Tibial nerve (tissue), 4 donors: Measurements from ENCODE around the gene CHL1. TPM values are rescaled to one million over a fixed set of nuclear protein-coding genes. Genes with fewer than 3 reads are reported as not detected.

ENCODE experiments used
- DNase-seq, 2 donors: peaks; one replicate each; pipeline ENCODE4 v3.0.0-alpha.2; 2019; ENCODE audit warnings: low spot score in 2 of 2
- H3K27ac ChIP-seq, 4 donors: fragments of 200-600 bp; sonication (generic) in 3 of 4; one replicate each; pipeline ENCODE4 v1.5.1; 2017 to 2019; ENCODE audit warnings: mild to moderate bottlenecking in 1 of 4
- H3K27me3 ChIP-seq, 2 donors: fragments of 200-600 bp; sonication (generic) in 1 of 2; one replicate each; pipeline versions ENCODE4 v1.5.1 to v1.6.0; 2017 to 2019
- H3K36me3 ChIP-seq, 3 donors: fragments of 200-600 bp; sonication (generic); one replicate each; pipeline ENCODE4 v1.5.1; 2018 to 2019
- H3K4me1 ChIP-seq, 4 donors: fragments of 200-600 bp; sonication (generic) in 3 of 4; one replicate each; pipeline ENCODE4 v1.5.1; 2017 to 2019
- H3K4me3 ChIP-seq, 4 donors: fragments of 200-600 bp; sonication (generic) in 3 of 4; one replicate each; pipeline ENCODE4 v1.5.1; 2017 to 2019; ENCODE audit warnings: mild to moderate bottlenecking in 1 of 4, moderate library complexity in 1 of 4
- H3K9me3 ChIP-seq, 4 donors: fragments of 200-600 bp; sonication (generic) in 3 of 4; one replicate each; pipeline ENCODE4 v1.5.1; 2017 to 2019
- CTCF ChIP-seq, 5 experiments: fragments of 200-600 bp in 3 of 5; fragments of 450-650 bp in 2 of 5; sonication (generic) in 3 of 5; IDR thresholded peaks; one replicate each; pipeline ENCODE4 v1.5.1; 2016 to 2019; ENCODE audit warnings: antibody characterized with exemption in 5 of 5, mild to moderate bottlenecking in 3 of 5, moderate library complexity in 2 of 5
- EP300 ChIP-seq, 2 donors: sonication (generic); formaldehyde crosslinking; IDR thresholded peaks; one replicate each; pipeline ENCODE4 v1.6.1; 2017; ENCODE audit warnings: antibody characterized with exemption in 2 of 2, mild to moderate bottlenecking in 1 of 2
- POLR2A ChIP-seq, 2 donors: fragments of 450-650 bp; IDR thresholded peaks; one replicate each; pipeline ENCODE4 v1.6.1; 2017; ENCODE audit warnings: antibody characterized with exemption in 2 of 2, mild to moderate bottlenecking in 2 of 2, moderate library complexity in 2 of 2
- WGBS, 2 donors: methylation state at CpG; one replicate each; pipeline ENCODE4 v1.1.5; 2018; 5-methylcytosine and 5-hydroxymethylcytosine counted together
- total RNA-seq, 4 donors: library from RNA; depleted of rRNA; stranded (reverse); fragments of >200 nt; gene quantifications; one replicate each; pipeline ENCODE4 v1.1.0, GENCODE V29; 2016

Gene CHL1
- total RNA-seq, 4 donors from 2014 or later, result 156 to 290 (median 235) TPM

DNA sequence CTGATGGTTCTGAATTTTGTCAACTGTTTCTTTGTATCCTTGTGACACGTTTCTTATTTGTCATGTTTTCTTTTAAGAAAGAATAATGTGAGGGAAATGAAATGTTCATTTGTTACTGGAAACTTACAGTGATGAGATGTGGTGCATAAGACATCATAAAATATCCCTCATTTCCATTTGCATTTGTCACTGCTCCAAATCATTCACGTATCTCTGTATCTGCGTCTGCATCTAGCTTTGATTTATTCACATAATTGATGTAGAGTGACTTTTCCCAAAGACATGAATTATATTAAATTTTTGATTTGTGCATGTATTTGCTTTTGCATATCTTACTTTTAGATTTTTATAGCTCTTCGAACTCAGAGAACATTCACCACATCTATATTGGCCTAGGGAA, 66.8 kb downstream of the CHL1 start:
- 60 to 67% methylated on average over 4 of the region's 4 CpGs for WGBS, 2 donors
- Histone ChIP-seq H3K9me3 (no peaks in the 10 kb centered on the region), H3K27ac (peak overlapping the region in 2 of 4 donors; percentile 62 to 79), H3K27me3 (no peaks in the 10 kb centered on the region), H3K4me1 (peaks cover 0 to 22% (median 8%) of the 10 kb centered on the region in 4 donors), H3K4me3 (no peak overlapping the region), H3K36me3 (no peaks in the 10 kb centered on the region)
- no peak for DNase-seq
- TF ChIP-seq POLR2A (IDR thresholded peaks at IDR 0.05) (no peak), CTCF (IDR thresholded peaks at IDR 0.05) (no peak), EP300 (IDR thresholded peaks at IDR 0.05) (no peak)

GRCh38 chr3:264394-265156, 68.0 kb downstream of the CHL1 start:
- peaks cover 0 to 22% (median 8%) of the 10 kb centered on the region in 4 donors for H3K4me1 ChIP-seq
- H3K4me3 ChIP-seq, result no peak overlapping the region
- WGBS, 2 donors, result 47 to 56% methylated on average over 9 of the region's 9 CpGs
- DNase-seq, result no peak
- peak overlapping the region in 3 of 4 donors; percentile 8 to 79 (median 65) for H3K27ac ChIP-seq
- TF ChIP-seq POLR2A (IDR thresholded peaks at IDR 0.05) (no peak), CTCF (IDR thresholded peaks at IDR 0.05) (no peak), EP300 (IDR thresholded peaks at IDR 0.05) (peak; percentile 49 to 76)
- H3K9me3 ChIP-seq, result no peaks in the 10 kb centered on the region
- no peaks in the 10 kb centered on the region for H3K27me3 ChIP-seq
- no peaks in the 10 kb centered on the region for H3K36me3 ChIP-seq

DNA sequence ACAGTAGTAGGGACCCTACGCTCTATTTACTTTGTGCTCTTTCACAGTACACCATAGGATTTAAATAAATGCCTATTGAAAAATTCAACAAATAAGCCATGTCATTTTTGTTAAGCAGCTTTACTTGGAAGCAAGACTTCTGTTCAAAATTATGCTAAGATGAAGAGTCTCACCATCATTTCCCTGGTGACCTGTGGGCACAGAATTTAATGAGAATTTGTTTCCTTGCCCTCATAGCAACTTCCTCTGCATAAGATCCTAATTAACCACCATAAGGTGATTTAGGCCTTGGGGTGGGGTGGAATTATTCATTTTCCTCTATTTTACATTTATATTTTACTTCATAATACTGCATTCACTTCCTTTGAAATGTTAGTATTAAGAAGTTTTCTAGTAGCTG, 70.5 kb downstream of the CHL1 start:
- no peak overlapping the region for H3K4me3 ChIP-seq
- peaks cover 0 to 16% (median 7%) of the 10 kb centered on the region in 4 donors for H3K4me1 ChIP-seq
- H3K27ac ChIP-seq, result peak overlapping the region in 1 of 4 donors; percentile 43
- DNase-seq, result no peak
- 93 to 98% methylated on average over 1 of the region's 1 CpG for WGBS, 2 donors
- H3K36me3 ChIP-seq, result no peaks in the 10 kb centered on the region
- H3K27me3 ChIP-seq, result no peaks in the 10 kb centered on the region
- no peak for TF ChIP-seq EP300 (IDR thresholded peaks at IDR 0.05)
- TF ChIP-seq POLR2A (IDR thresholded peaks at IDR 0.05), result no peak
- no peak for TF ChIP-seq CTCF (IDR thresholded peaks at IDR 0.05)
- no peaks in the 10 kb centered on the region for H3K9me3 ChIP-seq

- Histone ChIP-seq H3K4me1 (peaks cover 0 to 8% (median 2%) of the 10 kb centered on the region in 4 donors), H3K27me3 (no peaks in the 10 kb centered on the region), H3K4me3 (no peak overlapping the region), H3K27ac (no peak overlapping the region), H3K36me3 (no peaks in the 10 kb centered on the region), H3K9me3 (no peaks in the 10 kb centered on the region)
- WGBS, 2 donors, result 51 to 81% methylated on average over 2 of the region's 2 CpGs
- no peak for TF ChIP-seq CTCF (IDR thresholded peaks at IDR 0.05)
- no peak for TF ChIP-seq POLR2A (IDR thresholded peaks at IDR 0.05)
- TF ChIP-seq EP300 (IDR thresholded peaks at IDR 0.05), result no peak
- no peak for DNase-seq
Observed at GRCh38 chr3:270688-271087, 74.1 kb downstream of the CHL1 start.

GRCh38 chr3:274927-275326, 78.4 kb downstream of the CHL1 start:
- Histone ChIP-seq H3K9me3 (no peaks in the 10 kb centered on the region), H3K27me3 (no peaks in the 10 kb centered on the region)
- TF ChIP-seq EP300 (IDR thresholded peaks at IDR 0.05), result no peak

More at GRCh38 chr3:274927-275326, 78.4 kb downstream of the CHL1 start:
- 50 to 69% methylated on average over 2 of the region's 2 CpGs for WGBS, 2 donors
- no peaks in the 10 kb centered on the region for H3K36me3 ChIP-seq
- H3K27ac ChIP-seq, result no peak overlapping the region
- DNase-seq, result no peak
- H3K4me3 ChIP-seq, result no peak overlapping the region
- peaks cover 0 to 29% (median 13%) of the 10 kb centered on the region in 4 donors for H3K4me1 ChIP-seq
